Measurements from ENCODE around the gene DCDC2B.

DCDC2B gene

DNA sequence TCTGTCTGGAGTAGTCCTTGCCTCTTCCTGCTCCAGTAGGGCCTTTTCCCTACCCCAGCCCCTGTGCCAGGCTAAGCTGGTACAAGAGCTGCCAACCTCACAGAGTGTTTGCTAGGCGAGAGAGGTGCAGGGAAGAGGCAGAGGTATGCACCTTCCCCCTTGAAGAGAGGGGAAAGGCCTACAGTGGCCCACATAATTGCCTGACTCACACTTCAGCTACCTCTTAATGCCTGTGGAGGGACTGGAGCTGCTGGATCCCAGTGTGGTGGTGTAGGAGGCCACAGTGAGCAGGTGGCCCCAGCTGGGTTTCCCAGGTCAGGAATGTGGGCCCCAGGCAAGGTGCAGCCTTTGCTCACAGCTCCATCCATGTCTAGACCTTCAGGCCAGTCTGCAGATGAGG is 11.8 kb upstream of the DCDC2B start:
- no peak for DNase-seq

DNA sequence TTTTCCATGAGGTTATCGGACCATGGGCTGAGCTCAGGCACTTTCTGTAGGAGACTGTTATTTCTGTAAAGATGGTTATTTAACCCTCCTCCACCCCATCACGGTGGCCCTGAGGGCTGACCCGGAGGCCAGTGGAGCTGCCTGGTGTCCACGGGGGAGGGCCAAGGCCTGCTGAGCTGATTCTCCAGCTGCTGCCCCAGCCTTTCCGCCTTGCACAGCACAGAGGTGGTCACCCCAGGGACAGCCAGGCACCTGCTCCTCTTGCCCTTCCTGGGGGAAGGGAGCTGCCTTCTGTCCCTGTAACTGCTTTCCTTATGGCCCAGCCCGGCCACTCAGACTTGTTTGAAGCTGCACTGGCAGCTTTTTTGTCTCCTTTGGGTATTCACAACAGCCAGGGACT is 11.1 kb upstream of the DCDC2B start:
- DNase-seq = no peak

DNA sequence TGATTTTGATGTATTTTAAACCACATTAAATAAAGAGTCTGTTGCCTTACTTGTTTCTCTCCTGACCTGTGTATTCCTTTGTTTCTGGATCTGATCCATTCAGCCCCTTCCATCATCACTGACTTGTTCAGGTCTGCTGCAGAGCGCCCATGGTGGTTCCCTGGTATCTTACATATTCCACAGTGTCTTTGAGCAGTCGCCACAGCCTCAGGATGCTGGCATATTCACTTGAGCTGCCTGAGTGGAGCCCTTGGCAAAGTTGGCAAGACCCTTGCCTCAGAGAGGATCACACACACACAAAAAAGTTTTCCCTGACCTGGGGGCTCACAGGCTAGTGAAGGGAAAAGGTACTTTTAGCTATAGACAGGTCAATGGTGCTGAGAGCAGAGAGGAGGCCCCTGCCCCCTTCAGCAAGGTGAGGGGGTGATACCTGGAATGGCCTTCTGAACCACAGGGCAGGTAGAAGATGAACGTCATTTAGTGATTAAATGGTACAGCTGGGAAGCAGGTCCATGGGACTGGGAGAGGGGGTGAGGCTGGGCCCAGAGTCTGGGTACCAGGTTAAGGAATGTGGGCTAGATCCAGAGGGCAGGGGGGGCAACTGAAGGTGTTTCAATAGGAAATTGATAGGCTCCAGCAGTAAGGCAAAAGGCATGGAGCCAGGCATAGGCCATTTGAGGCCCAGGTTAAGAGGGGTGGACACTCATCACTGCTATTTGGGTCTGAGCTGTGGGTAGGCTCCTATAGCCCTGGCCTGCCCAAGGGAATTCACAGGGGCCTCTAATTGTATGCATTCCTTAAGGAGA is 10.4 kb upstream of the DCDC2B start:
- DNase-seq = no peak

DNA sequence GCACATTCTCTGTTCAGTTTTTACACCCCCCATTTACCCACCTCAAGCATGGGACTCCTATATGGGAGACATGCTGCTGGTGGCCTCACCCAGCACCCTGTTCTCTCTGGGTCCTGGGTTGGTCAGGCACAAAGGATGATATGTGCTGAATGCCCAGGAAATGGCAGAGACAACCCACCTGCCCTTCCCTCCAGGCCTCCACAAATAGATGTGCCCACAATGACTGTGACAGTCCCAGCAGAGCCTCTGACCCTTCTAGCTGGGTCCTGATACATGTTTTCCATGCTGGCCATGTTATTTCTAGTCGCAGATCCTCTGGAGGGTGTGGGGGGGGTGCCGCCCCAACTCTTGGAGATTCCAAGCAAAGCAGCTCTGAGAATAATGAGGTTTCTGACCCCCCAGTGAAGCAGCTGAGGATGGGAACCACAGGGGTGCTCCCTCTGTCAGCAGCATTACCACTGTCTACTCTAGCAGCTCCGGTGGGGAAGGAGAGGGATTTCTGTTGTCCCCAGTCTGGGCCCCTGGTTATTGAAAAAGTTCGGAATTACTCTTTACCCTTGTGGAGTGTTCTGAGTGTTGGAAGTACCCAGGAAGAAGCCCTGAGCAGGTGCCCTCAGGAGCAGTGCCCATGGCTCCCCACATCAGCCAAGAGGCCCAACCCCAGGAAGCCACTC is 9.7 kb upstream of the DCDC2B start:
- DNase-seq = no peak

DNA sequence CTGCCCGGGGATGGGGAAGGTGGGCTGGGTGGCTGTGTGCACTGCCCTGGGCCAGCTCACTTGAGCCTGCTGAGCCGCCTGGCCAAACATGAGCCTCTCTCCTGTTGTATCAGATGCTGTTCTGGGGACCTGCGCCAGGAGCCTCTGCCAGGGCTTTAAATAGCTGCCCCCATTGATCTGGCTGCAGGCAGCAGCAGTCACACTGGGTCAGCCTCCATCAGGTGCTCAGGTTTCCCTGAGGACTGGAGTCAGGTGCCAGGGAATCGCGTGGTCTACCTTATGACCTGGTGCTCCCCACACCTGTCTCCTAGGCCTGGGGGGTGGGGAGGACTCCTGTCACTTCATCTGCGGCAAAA is 9.2 kb upstream of the DCDC2B start:
- DNase-seq = no peak

DNA sequence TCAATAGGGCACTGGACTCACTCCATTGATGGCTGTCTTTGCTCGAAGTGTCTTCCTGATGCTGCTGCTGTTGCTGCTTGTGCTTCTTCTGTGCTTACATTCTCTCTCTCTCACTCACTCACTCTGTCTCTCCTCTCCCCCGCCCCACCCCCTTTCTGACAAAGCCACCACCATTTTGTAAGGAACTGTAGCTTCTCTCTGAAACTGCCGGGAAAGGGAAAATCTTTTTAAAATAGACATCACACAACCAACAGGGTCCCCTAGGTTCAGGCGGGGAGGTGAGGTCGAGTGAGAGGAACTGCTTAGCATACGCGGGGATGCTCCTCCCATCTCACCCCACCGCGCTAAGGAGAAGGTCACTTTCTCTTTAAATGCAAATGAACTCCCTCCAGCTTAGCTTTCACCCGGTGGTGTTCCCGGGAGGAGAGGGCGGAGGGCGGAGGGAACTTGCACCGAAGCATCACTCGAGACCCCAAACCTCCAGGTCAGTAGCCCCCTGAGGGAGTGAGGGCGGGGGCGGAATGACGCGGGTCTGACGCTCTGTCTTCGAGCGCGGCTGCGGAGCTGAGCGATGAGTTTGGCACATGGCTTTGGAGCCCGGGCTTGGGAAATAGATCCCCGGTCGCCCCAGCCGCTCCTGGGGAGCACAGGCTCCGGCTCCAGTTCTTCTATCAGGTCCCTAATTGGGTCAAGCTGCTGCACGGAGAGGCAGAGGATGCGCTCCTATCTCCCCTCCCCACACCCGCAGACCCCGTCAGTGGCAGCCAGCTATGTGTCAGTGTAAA is 8.5 kb upstream of the DCDC2B start, which contains the start of gene CCDC28B:
CCDC28B (plus strand) TSS at position 370 of the 785 bp plus-strand sequence. CDS start 1,341 bp downstream, outside the sequence.
- no peak for DNase-seq

DNA sequence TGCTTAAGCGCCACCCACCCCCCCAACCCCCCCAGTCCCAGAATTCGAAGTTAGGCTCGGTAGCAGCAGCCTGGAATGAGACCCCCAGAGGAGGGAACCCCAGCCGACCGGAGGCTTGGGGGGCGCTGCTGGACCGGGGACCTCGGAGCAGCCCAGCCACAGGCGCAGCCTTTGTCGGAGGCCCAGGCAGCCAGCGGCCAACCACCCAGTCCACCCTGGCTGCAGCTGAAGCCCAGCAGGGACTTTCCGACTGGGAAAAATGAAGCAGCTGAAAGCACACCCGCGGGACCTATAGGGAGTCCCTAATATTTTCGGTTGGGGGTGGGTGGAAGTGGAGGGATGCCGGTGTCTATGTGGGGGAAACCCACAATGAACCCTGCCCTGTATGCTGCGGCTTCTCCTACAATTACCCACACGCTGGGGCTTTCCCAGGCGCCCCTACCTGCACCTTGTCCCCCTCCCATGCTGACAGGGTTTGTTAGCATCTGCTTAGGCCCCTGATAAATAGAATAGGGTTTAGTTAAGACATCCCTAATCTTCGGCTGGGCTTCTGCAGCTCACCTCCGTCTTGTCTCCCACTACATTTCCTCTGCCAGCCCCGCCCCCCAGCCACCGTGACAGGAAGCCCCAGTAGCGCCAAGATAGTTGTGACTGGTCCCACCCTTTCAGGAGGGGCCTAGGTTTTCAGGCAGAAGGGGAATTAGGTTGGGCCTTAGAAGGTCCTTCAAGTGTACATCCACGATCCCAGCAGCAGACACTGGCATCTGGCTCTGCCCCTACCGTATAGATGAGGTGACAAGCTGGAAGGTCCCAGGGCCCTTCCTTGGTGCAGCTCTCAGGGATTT is 7.7 kb upstream of the DCDC2B start:
- DNase-seq = no peak

DNA sequence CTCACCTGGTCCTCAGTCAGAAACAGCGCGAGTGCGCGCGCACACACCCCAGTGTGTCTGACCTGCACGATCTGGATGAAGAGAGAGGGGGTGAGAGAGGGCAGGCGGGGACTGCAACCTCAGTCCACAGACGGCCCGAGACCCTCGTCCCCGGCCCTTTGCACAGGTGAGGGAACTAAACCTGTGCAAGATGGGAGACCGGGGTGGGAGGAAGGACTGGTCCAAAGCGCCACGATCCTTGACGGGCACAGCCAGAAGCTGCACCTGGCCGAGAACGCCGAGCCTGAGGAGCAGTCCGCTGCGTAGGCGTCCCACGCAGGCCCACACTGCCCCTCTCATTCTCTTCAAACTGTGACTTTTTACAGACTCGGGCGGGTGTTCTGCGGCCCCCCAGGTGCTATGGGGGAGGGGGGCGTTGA is 3.9 kb upstream of the DCDC2B start:
- DNase-seq = no peak

DNA sequence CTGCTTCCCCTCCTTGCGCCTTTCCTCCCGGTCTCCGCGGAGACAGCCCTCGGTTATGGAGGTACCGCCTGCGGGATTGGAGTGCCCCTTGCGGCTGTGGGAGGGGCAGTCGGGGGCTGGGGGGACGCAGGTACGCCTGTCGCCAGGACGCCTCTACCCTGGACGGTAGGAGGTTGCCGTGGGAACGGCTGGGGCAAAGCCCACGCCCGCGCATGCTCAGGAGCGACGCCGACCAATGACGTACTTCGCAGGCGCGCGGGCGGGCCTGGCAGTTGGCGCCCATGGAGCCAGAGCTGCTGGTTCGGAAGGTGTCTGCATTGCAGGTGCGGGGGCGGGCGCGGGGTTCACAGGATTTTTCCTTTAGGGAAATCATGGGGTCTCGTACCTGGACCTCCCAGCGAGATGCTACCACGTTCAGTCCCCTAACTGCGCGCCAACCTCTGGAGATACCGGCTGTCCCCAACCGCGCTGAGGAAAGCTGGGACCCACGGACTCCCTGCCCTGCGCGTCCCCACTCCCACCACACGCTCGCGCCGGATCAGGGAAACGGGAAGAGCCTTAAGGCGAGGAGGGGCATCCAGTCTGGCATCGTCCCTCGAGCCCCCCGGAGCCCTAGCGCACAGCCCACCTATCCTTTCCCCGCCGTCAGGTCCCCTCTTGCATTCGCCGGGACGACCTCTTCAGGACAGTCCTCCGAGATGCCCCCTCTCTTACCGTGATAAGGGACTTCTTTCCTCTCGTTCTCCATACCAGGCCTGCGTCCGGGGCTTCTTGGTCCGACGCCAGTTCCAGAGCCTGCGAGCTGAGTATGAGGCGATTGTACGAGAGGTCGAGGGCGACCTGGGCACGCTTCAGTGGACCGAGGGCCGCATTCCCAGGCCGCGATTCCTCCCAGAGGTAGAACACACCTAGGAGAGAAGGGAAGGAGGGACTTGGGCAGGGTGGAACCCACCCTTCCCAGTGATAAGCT is 3.2 kb upstream of the DCDC2B start, which contains the start of gene IQCC:
IQCC (plus strand) TSS at position 271 of the 970 bp plus-strand sequence; CDS start at position 282, 11 bp downstream.
- peak; percentile 57 for DNase-seq

DNA sequence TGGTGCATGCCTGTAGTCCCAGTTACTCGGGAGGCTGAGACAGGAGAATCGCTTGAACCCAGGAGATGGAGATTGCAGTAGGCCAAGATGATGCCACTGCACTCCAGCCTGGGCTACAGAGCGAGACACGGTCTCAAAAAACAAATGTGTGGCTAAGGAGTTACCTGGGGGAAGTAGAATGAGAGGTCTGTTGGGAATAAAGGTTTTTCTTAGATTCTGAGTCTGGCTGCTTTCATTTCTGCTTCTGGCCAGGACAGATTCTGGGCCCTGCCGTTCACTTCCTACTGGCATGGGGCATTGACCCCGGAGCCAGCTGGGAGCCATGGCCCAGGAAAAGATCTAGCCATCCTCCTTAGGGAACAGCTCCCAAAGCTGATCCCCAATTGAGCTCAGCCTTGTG is 420 bp upstream of the DCDC2B start:
- DNase-seq = no peak

DNA sequence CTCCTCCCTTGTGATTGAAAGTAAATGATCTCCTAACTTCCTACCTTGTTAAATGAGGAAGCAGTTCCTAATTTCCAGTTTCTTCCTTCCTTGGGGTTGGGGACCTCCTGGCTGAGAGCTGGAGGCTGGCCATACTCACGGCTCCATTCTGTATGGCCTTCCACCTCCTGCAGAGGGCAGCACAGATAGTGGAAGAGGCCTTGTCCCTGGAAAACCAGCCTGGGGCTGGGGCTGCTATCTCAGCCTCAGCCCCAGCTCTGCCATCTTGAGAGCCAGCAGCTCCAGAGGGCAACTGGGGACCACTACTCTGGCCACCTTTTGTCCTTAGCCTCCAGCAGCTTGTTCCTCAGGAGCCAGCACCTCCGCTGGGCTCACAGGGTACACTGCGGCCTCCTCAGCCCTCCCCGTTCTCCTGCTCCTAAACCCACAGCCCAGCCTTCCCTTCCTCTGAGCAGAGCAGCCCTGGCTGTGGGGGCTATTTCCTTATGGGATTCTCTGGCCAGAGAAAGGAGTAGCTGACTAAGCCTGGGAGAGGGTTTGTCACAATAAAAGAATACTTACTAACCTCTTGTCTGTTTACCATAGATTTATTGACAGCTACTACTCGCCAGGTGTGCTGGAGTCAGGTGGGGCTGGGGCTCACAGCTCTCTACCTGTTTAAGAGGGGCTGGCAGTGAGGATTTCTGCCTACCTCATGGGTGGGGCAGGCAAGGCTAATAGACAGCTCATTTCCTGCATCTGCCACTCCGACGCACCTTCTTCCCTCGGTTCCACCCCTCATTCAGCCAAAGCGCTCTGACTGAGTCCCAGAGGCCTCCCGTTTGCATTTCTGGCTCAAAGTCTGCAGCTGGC is 7.0 kb downstream of the DCDC2B start:
- DNase-seq = peak; percentile 32

DNA sequence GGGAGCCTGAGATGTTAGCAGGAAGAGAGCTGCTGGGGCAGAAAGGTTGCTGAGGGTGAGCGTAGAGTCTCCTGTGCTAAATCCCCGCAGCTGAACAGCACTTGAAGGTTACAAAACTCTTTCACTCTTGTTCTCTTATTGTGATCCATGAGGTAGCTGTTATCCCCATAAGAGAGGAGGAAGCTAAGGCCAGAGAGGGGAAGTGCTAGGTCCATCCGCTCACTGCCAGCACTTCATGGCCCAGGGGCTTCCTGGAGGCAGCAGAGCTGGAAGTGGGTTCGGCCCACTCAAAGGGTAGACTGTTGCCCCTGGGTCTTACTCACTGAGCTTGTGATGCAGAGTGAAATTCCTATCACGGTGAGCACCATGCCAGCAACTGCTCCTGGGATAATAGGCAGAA is 7.7 kb downstream of the DCDC2B start:
- no peak for DNase-seq

DNA sequence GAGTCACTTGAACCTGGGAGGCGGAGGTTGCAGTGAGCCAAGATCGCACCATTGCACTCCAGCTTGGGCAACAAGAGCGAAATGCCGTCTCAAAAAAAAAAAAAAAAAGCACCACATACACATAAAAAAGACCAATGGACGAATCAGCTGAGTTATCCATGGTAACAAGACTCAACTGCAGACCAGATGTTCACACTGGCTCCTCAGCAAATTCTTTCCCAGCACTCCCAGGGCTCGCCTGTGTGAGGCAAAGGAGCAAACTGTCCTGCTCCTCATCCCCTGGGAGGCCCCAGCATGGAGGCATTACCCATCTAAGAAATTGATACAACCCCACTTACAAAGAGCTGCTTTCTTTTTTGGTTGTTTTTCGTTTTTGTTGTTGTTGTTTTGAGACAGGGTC is 10.1 kb downstream of the DCDC2B start:
- no peak for DNase-seq

DNA sequence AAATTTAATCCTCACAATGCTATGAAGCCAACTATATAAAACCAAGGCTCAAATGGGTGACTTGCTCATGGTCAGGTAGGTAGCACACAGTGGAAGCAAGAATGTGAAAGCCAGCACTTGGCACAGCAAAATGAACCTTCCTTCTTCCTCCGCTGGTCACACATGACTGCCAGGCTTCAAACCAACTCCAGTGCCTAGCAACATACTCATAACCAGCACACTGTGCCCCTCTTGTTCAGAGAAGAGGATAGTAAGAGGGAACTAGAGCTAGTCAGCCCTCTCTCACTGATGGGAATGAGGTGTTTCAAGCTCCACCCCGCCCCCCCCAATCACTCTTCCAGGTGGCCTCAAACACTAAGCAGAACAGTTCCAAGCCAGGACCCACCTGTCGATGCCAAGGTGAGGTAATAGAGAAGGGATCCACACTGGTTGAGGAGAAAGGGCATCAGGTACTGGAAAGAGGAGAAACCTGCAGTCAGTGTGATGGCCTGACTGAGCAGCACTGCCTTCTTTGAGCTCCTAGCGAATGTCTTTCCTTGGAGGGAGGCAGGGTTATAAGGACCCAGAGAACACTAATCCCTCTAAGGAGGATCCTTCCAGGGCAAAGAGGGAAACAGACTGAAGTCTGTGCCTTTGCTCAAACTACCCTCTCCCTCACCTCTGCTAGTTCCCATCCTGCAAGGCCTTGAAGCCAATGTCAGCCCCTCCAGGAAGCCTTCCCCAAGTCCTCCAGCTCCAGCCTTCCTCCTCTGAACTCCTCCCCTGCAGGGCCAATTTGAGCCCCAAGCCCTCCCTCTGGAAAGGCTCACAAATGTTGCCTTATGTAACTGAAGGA is 12.1 kb downstream of the DCDC2B start:
- DNase-seq = no peak

DNA sequence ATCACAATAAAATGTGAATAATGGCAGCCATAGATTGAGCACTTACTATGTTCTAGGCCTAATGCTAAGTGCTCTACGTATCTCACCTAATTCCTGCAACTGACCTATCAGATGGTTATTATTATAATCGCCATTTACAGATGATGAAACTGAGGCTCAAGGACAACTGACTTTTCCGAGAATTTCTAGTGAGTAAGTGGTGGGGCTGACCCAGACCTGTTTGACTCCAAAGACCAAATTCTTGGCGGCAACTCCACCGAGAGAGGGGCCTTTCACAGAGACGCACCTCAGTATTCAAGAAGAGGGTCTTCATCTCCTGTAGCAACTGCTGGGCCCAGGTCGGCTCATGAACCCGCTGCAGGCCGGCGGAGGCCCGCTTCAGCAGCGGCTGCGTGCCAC is 12.7 kb downstream of the DCDC2B start:
- DNase-seq = no peak

DNA sequence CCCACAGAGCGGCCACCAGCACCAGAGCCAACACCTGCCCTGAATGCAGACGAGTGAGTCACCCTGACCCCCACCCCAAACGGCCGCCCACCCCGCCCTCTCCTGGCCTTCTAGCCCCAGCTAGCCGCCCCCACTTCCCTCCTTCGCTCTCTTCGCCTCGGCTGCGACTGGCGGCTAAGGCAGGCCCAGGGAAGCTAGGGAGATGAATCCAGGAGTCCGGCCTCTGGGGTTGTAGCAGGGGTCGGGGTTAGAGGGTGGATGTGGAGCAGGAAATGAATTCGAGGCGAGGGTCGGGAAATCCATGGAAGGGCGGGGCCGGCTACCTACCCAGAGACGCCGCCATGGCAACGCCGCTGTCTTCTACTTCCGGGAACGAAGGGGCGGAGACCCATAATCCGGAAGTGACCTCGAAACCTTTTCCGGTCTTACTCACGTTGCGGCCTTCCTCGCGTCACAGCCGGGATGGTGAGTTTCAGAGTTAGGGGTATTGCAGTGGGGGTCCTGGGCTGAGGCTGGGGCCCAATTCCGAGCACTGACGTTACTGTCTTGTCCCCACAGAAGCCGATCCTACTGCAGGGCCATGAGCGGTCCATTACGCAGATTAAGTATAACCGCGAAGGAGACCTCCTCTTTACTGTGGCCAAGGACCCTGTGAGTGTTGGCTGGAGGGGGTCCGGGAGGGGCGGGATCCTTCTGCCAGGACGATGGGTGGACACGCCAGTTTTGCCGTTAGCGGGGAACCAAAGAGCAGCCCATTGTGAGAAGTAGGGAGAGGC is 13.3 kb downstream of the DCDC2B start, which contains the start of the genes EIF3I and TMEM234:
EIF3I (plus strand) TSS at position 428 of the 776 bp plus-strand sequence; CDS start at position 463, 35 bp downstream.
TMEM234 (minus strand) TSS at position 374 of the 776 bp plus-strand sequence; CDS start at position 343, 31 bp downstream.
- peak; percentile 83 for DNase-seq

DNA sequence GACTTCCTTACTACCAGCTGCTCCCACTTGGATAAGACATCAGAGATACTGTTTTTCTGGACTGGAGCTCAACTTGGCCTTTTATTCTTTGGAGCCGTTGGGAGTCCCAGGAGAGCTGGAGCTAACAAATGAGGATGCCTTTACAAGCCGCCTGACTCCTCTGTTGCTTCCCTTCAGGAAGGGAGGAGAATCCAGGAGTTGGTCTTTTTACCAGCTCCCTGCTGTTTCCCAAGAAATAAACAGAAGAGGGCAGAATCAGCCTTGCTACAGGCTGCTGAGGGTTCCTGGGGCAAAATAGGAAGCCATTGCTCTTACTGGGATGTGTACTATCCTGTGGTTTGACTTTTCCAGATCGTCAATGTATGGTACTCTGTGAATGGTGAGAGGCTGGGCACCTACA is 14.8 kb downstream of the DCDC2B start:
- DNase-seq = no peak

DNA sequence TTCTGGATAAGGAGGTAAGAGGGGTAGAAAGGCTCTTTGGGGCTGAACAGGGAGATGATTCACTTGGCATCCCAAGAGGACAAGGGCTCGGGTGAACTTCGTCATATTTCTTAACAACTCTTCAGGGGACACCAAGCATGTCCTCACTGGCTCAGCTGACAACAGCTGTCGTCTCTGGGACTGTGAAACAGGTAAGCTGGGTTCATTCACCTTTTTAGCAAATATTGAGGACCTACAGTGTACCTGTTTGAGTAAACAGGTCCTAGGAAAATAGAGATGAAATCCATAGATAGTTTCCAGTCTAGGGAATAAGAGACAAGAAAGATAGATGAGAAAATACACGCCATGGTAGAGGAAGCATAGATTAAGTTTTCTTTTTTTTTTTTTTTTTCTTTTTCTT is 15.4 kb downstream of the DCDC2B start:
- no peak for DNase-seq
